Uterus (tissue), 2 donors: ENCODE data around the gene DQX1.

Experiments used
- POLR2A ChIP-seq, 2 donors: fragments of 450-650 bp; IDR thresholded peaks; one replicate each; pipeline ENCODE4 v1.6.1; 2016; ENCODE audit warnings: antibody characterized with exemption in 2 of 2, mild to moderate bottlenecking in 1 of 2, moderate library complexity in 1 of 2
- TF ChIP-seq, protein P1 (sequence below), 4 experiments: fragments of 200-600 bp in 2 of 4; fragments of 450-650 bp in 2 of 4; sonication (generic) in 2 of 4; IDR thresholded peaks; one replicate each; pipeline ENCODE4 v1.5.1; 2016 to 2019; ENCODE audit warnings: antibody characterized with exemption in 4 of 4, mild to moderate bottlenecking in 2 of 4, moderate library complexity in 1 of 4

DNA sequence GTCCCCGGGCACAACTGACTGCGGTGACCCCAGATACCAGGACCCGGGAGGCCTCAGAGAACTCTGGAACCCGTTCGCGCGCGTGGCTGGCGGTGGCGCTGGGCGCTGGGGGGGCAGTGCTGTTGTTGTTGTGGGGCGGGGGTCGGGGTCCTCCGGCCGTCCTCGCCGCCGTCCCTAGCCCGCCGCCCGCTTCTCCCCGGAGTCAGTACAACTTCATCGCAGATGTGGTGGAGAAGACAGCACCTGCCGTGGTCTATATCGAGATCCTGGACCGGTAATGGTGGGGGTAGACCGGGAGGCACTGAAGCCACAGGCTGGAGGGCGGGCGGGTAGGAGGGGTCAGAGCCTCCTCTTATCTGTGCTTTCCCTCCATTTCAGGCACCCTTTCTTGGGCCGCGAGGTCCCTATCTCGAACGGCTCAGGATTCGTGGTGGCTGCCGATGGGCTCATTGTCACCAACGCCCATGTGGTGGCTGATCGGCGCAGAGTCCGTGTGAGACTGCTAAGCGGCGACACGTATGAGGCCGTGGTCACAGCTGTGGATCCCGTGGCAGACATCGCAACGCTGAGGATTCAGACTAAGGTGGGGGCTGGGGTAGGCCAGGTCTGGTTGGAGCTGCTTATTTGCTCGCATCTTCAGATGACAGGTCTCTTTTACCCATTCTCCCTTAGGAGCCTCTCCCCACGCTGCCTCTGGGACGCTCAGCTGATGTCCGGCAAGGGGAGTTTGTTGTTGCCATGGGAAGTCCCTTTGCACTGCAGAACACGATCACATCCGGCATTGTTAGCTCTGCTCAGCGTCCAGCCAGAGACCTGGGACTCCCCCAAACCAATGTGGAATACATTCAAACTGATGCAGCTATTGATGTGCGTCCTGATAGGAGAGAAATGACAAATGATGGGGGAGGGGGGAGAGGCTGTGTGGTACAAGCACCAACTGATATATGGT lies 4.5 kb upstream of the DQX1 start:
- TF ChIP-seq POLR2A (IDR thresholded peaks at IDR 0.05), result no peak
- TF ChIP-seq, protein P1, sequence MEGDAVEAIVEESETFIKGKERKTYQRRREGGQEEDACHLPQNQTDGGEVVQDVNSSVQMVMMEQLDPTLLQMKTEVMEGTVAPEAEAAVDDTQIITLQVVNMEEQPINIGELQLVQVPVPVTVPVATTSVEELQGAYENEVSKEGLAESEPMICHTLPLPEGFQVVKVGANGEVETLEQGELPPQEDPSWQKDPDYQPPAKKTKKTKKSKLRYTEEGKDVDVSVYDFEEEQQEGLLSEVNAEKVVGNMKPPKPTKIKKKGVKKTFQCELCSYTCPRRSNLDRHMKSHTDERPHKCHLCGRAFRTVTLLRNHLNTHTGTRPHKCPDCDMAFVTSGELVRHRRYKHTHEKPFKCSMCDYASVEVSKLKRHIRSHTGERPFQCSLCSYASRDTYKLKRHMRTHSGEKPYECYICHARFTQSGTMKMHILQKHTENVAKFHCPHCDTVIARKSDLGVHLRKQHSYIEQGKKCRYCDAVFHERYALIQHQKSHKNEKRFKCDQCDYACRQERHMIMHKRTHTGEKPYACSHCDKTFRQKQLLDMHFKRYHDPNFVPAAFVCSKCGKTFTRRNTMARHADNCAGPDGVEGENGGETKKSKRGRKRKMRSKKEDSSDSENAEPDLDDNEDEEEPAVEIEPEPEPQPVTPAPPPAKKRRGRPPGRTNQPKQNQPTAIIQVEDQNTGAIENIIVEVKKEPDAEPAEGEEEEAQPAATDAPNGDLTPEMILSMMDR (IDR thresholded peaks at IDR 0.05), result no peak
